Bladder microvascular endothelial cell (primary cell): Measurements from ENCODE around the gene VSTM5. TPM values are rescaled to one million over a fixed set of nuclear protein-coding genes. Genes with fewer than 3 reads are reported as not detected.

Source experiments
- total RNA-seq: library from RNA; depleted of rRNA; stranded (reverse); fragments of >200 nt; gene quantifications from 2 replicates; pipeline ENCODE4 v1.2.3, GENCODE V29; 2014

The VSTM5 gene
- total RNA-seq: under 0.01 TPM in 1 of 2 replicates, not detected in the other

GRCh38 chr11:93850594-93851018, at the start of gene VSTM5:
Gene VSTM5 (minus strand): TSS chr11:93850618. CDS start chr11:93850502, 116 bp downstream.

GRCh38 chr11:93784145-93784934, 66.1 kb downstream of the VSTM5 start, which contains the start of gene MED17:
Gene MED17 (plus strand): TSS chr11:93784282. CDS start chr11:93784514, 232 bp downstream.

Other genes with a start within 250 kb of the VSTM5 start
- 9.2 and 23.2 TPM in 2 replicates for gene CEP295, start 188.9 kb downstream of the VSTM5 start, total RNA-seq
- gene TAF1D, start 109.1 kb downstream of the VSTM5 start, total RNA-seq: 93.9 and 133 TPM in 2 replicates
- gene C11orf54, start 108.9 kb downstream of the VSTM5 start, total RNA-seq: 9.4 and 20.2 TPM in 2 replicates
- 17.3 and 37.9 TPM in 2 replicates for gene MED17, start 66.3 kb downstream of the VSTM5 start, total RNA-seq
- gene HEPHL1, start 170.7 kb upstream of the VSTM5 start, total RNA-seq: not detected in 2 replicates